AG08395 (cell line): ENCODE measurements around the gene TENT4B.
"Not testable (repeated sequence)": the region's sequence is repeated elsewhere in the genome, so short reads cannot be mapped to it uniquely, and the experiment has no call there.

Experiments
- DNase-seq: peaks from one replicate; pipeline ENCODE4 v3.0.0; 2012; ENCODE audit warnings: mixed read lengths, low spot score

TENT4B gene

DNA sequence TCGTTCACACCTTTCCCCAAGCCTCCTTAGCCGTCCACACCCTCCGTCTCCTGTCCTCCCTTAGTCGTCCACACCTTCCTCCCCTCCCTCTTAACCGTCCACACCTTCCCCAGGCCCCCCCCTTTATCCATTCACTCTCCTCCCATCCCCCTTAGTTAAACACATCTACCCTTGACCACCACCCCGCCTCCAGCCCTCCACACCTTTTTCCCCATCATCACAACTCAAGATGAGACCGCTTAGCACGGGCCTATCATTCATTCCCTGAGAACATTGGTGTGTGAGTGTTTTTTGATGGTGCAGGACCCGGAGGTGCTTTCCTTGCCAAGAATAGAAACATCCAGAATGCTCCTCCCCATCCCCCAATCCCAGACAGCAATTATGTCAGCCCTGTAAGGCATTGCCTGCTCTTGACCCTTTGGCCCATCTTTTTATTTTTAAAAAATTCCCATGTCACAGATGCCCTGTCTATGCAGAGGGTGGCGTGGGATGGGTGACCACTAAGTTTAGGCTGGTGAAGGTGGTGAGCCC, 1.4 kb downstream of the TENT4B start:
- peak; percentile 27 for DNase-seq

DNA sequence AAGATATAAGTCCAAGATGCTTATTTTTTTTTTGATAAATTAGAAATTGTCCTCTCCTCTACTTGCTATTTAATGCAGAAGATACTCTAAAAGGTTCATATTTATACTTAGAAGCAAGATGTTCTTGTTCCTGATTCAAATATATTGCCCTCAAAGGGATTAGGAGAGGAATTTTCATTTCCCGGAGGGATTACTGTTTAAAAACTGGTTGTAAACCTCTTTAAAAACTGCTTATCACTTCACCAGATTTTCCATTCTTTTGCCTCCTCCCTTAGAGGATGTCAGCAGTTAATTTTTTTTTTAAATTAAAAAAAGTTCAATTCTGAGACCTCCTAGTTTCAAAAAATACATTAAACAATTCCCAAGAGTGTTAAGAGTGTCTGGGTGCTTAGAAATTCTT, 2.8 kb downstream of the TENT4B start:
- no peak for DNase-seq

DNA sequence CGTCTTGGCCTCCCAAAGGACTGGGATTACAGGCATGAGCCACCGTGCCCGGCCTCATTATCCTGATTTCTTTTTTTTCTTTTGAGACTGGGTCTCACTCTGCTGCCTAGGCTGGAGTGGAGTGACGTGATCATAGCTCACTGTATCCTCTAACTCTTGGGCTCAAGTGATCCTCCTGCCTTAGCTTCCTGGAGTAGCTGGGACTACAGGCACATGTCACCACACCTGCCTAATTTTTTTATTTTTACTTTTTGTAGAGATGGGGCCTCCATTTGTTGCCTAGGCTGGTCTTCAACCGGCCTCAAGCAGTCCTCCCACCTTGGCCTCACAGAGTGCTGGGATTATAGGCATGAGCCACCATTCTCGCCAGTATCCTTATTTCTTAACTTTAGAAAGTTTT, 3.5 kb downstream of the TENT4B start:
- no peak for DNase-seq

DNA sequence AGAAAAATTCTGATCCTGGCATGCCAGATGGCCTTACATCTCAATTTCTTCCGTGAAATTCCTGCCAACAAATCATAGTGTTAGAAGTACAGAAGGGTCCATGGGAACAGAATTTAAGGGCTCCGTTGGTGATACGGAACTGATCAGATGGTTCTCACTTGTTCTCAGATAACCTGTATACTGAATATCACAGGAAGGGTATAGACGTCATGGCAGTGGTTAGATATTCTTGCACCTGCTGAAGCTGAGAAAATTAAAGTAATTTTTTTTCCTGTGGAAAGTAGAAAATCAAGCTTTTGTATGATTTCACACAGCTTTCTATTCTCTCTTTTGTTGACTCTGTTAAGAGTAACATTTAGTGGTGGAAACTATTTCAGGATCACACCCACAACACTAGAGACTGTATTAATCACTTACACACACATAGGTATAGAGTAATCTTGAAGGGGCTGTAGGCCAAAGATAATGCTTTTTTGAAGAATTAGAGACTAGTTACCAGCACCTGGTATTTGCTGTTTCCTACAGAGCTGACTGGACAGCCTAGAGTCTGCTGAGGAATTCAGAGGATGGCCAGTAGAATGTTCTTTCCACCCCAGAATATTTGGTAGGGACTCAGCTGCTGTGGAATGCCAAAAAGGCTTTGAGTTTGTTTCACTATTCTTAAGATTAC, 7.5 kb downstream of the TENT4B start:
- peak; percentile 61 for DNase-seq

DNA sequence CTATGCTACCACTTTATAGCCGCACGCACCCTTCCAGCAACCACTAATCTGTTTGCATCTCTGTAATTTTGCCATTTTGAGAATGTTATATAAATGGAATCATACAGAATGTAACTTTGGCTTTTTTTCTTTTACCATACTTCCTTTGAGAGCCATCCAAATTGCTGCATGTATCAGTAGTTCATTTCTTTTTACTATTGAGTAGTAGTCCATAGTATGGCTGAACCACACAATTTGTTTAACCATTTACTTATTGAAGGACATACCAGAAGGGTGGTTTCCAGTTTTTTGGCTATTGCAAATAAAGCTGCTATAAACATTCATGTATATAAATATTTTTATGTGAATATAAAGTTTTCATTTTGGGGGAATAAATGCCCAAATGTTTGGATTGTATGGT, 8.8 kb downstream of the TENT4B start:
- DNase-seq = no peak

DNA sequence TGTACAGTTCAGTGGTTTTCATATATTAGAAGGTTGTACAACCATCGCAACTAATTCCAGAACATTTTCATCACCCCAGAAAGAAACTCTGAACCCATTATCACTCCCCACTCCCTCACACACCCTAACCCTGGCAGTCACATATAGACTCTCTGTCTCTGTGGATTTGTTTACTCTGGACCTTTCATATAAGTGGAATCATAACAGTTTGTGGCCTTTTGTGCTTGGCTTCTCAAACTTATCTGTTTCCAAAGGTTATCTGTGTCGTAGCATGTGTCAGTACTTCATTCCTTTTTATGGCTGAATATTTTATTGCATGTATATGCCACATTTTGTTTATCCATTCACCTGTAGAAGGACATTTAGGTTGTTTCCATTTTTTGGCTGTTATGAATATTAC, 12.4 kb downstream of the TENT4B start:
- no peak for DNase-seq

DNA sequence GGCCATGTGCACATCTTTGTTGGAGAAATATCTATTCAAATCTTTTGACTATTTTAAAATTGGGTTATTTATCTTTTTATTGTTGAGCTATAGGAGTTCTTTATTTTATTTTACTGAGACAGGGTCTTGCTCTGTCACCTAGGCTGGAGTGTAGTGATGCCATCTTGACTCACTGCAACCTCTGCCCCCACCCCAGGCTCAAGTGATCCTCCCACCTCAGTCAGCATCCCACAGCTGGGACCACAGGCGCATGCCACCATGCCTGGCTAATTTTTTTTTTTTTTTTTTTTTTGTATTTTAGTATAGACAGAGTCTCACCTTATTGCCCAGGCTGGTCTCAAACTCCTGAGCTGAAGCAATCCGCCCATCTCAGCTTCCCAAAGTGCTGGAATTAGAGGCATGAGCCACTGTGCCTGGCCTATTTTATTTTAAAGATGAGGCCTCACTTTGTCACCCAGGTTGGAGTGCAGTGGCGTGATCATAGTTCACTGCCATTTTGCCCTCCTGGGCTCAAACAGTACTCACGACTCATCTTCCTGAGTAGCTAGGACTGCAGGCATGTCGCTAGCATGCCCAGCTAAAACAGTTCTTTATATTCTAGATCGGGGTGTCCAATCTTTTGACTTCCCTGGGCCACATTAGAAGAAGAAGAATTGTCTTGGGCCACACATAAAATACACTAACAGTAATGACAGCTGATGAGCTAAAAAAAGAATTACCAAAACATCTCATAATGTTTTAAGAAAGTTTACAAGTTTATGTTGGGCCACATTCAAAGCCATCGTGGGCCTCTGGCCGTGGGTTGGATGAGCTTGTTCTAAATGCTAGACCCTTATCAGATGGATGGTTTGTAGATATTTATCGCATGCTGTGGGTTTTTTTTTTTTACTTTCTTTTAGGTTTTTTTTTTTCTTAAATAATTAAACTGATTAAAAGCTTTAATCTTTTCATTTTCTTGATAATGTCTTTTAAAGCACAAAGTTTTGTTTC, 13.7 kb downstream of the TENT4B start:
- DNase-seq = no peak

DNA sequence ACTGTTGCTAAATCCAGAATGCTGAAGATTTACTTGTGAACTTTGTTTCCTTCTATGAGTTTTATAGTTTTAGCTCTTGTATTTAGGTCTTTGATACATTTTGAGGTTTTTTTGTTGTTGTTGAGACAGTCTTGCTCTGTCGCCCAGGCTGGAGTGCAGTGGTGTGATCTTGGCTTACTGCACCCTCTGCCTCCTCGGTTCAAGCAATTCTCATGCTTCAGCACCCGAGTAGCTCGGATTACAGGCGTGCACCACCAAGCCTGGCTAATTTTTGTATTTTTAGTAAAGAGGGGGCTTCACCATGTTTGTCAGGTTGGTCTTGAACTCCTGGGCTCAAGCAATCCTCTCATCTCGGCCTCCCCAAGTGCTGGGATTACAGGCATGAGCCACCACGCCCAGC, 14.4 kb downstream of the TENT4B start:
- no peak for DNase-seq

DNA sequence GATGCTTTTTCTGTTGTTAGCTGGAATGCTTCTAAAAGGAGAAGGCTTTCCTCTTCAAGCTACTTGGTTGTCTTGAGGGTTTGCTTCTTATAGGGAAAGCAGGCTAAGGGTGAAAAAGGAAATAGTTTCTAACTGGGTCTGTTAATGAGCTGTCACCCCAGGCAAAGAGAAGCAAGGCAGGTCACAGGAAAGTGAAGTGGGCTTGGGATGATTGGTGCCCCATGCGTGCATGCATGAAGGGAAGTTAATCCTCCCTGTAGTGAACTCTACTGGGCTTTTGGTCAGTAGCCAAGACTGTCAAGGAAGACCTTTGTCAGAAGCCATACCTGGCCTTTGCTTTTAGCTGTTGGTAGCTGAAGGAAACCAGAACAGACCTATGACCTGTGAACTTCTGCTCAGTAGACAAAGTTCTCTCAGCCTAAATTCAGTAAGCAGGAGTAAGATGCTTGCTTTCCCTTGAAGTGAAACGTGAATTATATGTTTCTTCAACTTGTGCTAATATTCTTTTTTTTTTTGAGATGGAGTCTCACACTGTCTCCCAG, 16.5 kb downstream of the TENT4B start:
- no peak for DNase-seq

DNA sequence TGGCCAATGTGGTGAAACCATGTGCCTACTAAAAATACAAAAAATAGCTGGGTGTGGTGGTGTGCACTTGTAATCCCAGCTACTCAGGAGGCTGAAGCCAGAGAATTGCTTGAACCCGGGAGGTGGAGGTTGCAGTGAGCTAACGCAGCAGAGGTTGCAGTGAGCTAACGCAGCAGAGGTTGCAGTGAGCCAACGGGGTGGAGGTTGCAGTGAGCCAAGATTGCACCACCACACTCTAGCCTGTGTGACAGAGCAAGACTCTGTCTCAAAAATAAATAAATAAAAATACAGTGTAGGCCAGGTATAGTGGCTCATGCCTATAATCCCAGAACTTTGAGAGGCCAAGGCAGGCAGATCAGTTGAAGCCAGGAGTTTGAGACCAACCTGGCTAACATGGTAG, 18.7 kb downstream of the TENT4B start:
- DNase-seq = not testable (repeated sequence)

DNA sequence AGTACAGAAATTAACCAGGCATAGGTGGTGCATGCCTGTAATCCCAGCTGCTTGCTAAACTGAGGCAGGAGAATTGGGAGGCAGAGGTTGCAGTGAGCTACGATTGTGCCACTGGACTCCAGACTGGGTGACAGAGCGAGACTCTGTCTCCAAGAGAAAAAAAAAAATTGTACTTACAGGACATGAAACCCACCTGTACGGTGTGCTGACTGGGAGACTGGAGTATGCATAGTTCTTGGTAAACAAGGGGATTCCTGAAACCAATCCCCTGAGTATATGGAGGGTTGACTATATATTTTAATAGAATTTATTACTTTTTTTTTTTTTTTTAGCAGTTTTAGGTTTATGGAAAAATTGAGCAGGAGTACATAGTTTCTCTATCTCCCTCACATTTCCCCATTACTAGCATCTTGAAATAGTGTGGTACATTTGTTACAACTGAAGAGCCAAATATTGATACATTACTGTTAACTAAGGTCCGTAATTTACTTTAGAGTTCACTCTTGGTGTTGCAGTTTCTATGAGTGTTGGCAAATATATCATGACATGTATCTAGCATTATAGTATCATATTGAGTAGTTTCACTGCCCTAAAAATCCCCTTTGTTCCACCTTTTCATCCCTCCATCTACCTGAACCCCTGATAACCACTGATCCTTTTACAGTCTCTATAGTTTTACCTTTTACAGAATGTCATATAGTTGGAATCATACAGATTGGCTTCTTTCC, 19.3 kb downstream of the TENT4B start:
- no peak for DNase-seq

DNA sequence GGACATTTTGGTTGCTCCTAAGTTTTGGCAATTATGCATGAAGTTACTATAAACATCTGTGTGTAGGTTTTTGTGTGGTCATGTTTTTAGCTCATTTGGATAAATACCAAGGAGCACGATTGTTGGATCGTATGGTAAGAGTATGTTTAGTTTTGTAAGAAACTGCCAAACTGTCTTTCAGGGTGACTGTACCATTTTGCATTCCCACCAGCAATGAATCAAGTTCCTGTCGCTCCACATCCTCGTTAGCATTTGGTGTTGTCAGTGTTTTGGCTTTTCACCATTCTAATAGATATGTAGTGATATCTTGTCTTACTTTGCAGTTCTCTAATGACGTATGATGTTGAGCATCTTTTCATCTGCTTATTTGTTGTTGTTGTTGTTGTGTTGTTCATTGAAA, 20.2 kb downstream of the TENT4B start:
- no peak for DNase-seq

DNA sequence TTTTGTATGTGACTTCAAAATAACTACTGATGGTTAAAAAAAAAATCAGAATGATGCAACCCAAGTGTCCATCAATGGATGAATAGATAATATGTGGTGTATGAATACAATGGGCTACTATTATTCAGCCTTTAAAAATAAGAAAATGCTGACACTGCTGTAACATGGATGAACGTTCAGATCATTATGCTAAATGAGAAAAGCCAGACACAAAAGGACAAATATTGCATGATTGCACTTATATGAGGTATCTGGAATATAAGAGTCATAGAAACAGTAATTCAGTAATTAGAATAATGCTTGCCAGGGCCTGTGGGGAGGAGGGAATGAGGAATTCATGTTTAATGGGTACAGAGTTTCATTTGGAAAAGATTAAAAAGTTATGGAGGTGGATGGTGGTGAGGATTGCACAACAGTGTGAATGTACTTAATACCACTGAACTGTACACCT, 25.4 kb downstream of the TENT4B start:
- DNase-seq = no peak

DNA sequence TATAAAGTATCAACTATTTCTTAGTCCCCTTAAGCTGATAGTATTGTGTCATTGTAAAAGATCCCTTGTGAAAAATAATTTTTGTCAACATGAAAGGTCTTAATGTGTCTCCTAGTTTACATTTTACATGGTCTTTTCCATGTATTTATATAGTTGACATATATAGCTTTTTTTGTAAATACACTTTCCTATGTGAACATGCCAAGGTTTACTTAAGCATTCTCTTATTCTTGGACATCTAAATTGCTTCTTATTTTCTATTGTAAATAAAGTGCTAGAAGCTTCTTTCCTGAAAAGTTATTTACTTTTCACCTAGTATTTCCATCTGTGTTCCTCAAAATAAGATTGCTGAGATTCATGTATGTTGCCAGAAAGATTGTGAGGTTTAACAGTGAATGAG, 29.3 kb downstream of the TENT4B start:
- no peak for DNase-seq

DNA sequence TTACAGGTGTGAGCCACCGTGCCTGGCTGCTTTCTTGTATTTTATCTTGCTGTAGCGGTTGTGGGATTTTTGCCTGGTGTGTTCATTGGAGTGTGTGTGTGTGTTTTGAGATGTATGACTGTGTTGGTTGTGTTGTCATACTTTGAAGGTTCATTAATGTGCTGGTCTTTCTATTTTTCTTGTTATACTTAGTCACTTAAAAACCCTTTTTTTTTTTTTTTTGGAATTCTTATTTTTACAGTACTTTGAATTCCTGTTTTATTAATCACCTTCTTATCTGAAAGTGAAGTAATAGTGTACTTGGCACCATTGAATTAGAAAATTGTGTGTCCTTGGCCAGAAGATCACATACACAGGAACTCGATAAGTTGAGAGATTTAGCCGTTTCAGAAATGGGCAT, 30.2 kb downstream of the TENT4B start:
- DNase-seq = peak; percentile 22

DNA sequence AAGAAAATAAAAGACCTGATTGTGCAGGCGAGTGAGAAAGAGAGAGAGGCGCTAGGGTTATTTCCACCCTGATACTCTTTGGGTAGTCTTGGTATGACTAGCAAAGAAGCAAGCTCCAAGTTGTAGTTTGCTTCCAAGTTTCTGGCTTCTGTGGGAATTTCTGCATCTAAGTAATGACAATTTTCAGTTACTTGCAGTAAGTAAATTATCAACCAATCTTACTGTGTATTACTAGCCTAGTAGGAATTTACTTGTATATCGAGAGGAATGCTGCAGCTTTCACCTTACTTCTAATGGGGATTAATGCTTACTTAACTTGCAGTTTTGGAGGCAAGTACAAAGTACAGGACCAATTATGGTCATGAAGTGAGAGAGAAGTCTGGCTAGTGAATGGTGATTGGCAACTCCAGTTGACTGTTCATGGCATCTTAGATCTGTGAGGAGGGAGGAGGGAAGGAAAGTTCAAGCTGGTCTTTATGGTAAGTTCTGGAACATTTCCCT, 31.9 kb downstream of the TENT4B start:
- DNase-seq = peak; percentile 48

DNA sequence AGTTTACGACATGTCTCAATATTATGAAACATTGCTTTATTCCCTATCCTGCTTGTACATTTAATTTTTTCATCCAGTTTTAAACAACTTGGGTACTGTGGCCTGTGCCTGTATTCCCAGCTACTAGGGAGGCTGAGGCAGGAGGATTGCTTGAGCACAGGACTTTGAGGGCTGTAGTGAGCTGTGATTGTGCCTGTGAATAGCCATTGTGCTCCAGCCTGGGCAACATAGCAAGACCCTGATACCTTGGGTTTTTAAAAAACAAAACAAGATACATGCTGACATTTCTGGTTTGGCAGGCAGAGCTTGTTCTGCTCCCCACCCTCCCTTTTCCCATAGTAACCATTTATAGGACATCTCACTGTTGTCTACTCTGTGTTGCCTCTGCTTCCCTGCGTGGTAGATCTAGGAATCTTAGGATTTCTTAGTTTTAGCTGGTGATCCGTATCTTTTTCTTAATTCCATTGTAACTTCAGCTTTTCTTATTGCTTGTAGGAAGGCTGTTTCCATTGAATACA, 35.6 kb downstream of the TENT4B start:
- DNase-seq = no peak

DNA sequence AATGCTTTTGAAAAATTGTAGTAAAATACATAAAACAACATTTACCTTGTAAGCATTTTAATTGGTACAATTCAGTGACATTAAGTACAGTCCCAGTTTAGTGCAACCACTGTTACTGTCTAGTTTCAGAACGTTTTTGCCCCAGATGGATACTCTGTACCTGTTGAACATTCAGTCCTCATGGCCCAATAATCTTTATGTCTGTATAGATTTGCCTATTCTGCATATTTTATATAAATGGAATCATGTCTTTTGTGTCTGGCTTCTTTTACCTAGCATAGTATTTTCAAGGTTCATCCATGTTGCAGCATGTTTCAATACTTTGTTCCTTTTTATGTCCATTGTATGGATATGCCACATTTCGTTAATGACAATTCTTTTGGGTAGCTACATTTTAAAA, 37.2 kb downstream of the TENT4B start:
- no peak for DNase-seq

DNA sequence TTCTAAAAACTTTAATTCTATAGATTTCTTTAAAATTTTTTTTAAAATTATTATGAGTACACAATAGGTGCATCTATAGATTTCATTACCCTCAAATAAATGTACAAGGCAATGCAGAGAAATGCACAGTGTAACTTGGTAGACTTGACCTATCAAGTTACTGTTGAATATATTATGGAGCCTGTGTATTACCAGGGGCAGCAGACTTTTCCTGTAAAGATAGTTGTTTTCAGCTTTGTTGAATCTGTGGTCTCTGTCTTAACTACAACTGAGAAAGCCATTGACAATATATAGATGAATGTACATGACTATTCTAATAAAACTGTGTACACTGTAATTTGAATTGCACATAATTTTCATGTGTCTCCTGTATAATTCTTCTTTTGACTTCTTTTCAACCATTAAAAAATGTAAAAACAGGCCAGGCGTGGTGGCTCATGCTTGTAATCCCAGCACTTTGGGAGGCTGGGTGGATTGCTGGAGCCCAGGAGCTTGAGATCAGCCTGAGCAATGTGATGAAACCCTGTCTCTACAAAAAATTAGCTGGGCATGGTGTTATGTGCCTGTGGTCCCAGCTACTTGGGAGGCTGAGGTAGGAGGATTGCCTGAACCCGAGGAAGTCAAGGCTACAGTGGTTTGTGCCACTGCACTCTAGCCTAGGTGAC, 39.4 kb downstream of the TENT4B start:
- DNase-seq = no peak

DNA sequence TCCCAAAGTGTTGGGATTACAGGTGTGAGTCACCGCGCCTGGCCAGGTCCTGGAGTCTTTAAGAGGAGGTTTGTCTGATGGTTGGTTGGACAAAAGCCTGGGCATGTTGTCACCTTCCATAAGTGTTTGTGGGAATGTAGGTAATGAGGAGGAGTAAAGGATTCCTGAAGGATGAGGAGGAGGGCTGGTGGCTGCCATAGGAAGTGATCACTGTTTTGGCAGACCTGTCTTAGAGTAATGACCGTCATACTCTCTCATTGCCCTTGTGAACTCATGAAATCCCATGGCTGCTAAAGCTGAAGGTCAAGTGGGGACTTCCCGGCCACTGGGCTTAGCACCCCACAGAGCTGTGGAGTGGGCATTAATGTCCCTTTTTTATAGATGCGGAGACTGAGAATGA, 40.5 kb downstream of the TENT4B start:
- no peak for DNase-seq

DNA sequence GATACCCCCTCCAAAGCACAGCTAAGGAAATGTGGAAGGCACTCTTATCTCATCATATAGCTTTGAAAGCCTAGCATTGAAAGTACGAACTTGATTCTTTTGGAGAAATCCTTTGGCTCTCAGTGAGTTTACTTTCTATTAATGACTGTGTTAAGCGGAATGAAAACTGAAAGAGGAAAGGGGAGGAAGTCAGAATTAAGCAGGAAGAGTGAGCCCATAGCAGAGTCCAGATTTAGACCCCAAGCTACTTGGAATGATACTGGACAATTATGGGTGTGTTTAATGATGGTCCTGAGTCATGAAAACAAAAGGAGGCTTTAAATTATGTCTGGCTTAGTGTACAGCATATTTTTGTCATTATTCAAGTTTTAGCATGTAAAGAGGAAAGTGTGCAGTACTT, 42.2 kb downstream of the TENT4B start:
- peak; percentile 55 for DNase-seq
